Mesothelial cell of epicardium (in vitro differentiated cells): ENCODE data around the gene ADCYAP1. TPM values are rescaled to one million over a fixed set of nuclear protein-coding genes. Genes with fewer than 3 reads are reported as not detected.

Experiments
- DNase-seq, 2 experiments: peaks; one replicate each; pipeline ENCODE4 v3.0.0; 2021; ENCODE audit warnings: low spot score in 2 of 2; ENCODE audit not compliant: unreplicated experiment in 2 of 2
- H3K27ac Mint-ChIP-seq: 2 replicates; pipeline ENCODE4 v1.8.0; 2021; ENCODE audit warnings: mixed read lengths
- H3K27me3 Mint-ChIP-seq: 2 replicates; pipeline ENCODE4 v1.8.0; 2021; ENCODE audit warnings: low read depth, mixed read lengths
- H3K36me3 Mint-ChIP-seq: 2 replicates; pipeline ENCODE4 v1.8.0; 2021; ENCODE audit warnings: mixed read lengths
- H3K4me1 Mint-ChIP-seq: 2 replicates; pipeline ENCODE4 v1.8.0; 2021; ENCODE audit warnings: mixed read lengths
- H3K4me3 Mint-ChIP-seq: 2 replicates; pipeline ENCODE4 v1.8.0; 2021; ENCODE audit warnings: mild to moderate bottlenecking, moderate library complexity, mixed read lengths
- H3K9me3 Mint-ChIP-seq: 2 replicates; pipeline ENCODE4 v1.8.0; 2021; ENCODE audit warnings: mixed read lengths
- CTCF ChIP-seq: fragments of 200-600 bp; sonication (generic); IDR thresholded peaks from one replicate; pipeline ENCODE4 v1.5.0; 2021; ENCODE audit warnings: antibody characterized with exemption; ENCODE audit not compliant: unreplicated experiment
- total RNA-seq: library from RNA; stranded (reverse); gene quantifications from 3 replicates; pipeline ENCODE4 v1.2.1, GENCODE V29; 2021

The ADCYAP1 gene
- total RNA-seq, 1 donor from 2014 or later: 0.72 TPM

- Mint-ChIP-seq H3K36me3 (no peaks in the 10 kb centered on the region), H3K4me1 (peaks cover 4% of the 10 kb centered on the region), H3K9me3 (no peaks in the 10 kb centered on the region), H3K4me3 (no peak overlapping the region), H3K27me3 (peaks cover 4% of the 10 kb centered on the region), H3K27ac (no peak overlapping the region)
- DNase-seq: no peak
- TF ChIP-seq CTCF: no peak
Observed at GRCh38 chr18:957829-958228, 53.2 kb downstream of the ADCYAP1 start.

GRCh38 chr18:959854-960253 is 55.2 kb downstream of the ADCYAP1 start:
- H3K27me3 Mint-ChIP-seq: peaks cover 7% of the 10 kb centered on the region
- peaks cover 4% of the 10 kb centered on the region for H3K4me1 Mint-ChIP-seq
- H3K36me3 Mint-ChIP-seq: no peaks in the 10 kb centered on the region
- no peak for TF ChIP-seq CTCF
- H3K9me3 Mint-ChIP-seq: no peaks in the 10 kb centered on the region
- no peak for DNase-seq
- no peak overlapping the region for H3K27ac Mint-ChIP-seq
- no peak overlapping the region for H3K4me3 Mint-ChIP-seq

Other genes with a start within 250 kb of the ADCYAP1 start
- gene TYMS, start 247.2 kb upstream of the ADCYAP1 start, total RNA-seq: 54.0 to 60.8 TPM (median 55.4 TPM) in 3 replicates
- gene ENOSF1, start 192.2 kb upstream of the ADCYAP1 start, total RNA-seq: 69.5 to 77.1 TPM (median 71.6 TPM) in 3 replicates
- gene YES1, start 92.6 kb upstream of the ADCYAP1 start, total RNA-seq: 46.5 to 53.1 TPM (median 47.5 TPM) in 3 replicates